ENCODE measurements around the gene SLC2A1.
"Not testable (repeated sequence)": the region's sequence is repeated elsewhere in the genome, so short reads cannot be mapped to it uniquely, and the experiment has no call there.

- not testable (repeated sequence) for TF ChIP-seq POLR2A (IDR thresholded peaks at IDR 0.05; ENCODE audit: low read depth, low read length); POLR2AphosphoS5 (IDR thresholded peaks at IDR 0.05; ENCODE audit: low read depth, low read length); PAX5 (IDR thresholded peaks at IDR 0.05; ENCODE audit: insufficient read depth, low read length, severe bottlenecking); POU2F2 (IDR thresholded peaks at IDR 0.05; ENCODE audit: low read depth, low read length)
These were observed 39.0 kb downstream of the SLC2A1 start for GRCh38 chr1:42919651-42920050.

Measured in GM12891 (cell line).